OCI-LY7 (cell line): ENCODE results near the gene SASH3.
A peak's percentile ranks its signal among the peaks of the same experiment; 100 is the strongest.

Experiments used
- EZH2phosphoT487 ChIP-seq: fragments of 200-600 bp; sonication (generic); IDR thresholded peaks from 2 replicates; pipeline ENCODE4 v1.6.1; 2018; ENCODE audit warnings: low read depth, borderline replicate concordance, mild to moderate bottlenecking, mixed run types, antibody characterized with exemption, low read length, moderate library complexity, mixed read lengths
- TF ChIP-seq, protein P1 (sequence below): fragments of 200-600 bp; sonication (generic); conservative IDR thresholded peaks from 2 replicates; pipeline ENCODE4 v1.5.1; 2014; ENCODE audit warnings: mild to moderate bottlenecking, antibody characterized with exemption, low read length, moderate library complexity, mixed read lengths

DNA sequence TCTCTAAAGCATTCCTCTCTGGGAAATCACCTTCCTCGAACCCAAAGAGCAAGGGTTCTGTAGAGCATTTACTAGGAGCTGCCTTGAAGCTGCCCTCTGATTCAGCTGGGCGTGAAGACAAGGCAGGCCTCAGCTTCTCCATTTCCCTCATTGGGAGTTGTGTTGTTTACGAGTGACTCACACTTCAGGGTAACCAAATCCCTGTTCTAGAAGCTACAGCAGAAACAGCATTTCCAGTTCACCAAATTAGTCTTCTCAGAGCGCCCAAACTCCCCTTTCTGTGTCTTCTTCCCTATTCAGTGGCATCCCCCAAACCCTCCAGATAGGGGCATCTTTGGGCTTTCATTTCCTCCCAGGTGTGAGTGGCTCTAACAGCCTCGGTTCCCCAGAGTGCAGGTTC lies 41.8 kb upstream of the SASH3 start:
- TF ChIP-seq EZH2phosphoT487, result no peak
- TF ChIP-seq, protein P1, sequence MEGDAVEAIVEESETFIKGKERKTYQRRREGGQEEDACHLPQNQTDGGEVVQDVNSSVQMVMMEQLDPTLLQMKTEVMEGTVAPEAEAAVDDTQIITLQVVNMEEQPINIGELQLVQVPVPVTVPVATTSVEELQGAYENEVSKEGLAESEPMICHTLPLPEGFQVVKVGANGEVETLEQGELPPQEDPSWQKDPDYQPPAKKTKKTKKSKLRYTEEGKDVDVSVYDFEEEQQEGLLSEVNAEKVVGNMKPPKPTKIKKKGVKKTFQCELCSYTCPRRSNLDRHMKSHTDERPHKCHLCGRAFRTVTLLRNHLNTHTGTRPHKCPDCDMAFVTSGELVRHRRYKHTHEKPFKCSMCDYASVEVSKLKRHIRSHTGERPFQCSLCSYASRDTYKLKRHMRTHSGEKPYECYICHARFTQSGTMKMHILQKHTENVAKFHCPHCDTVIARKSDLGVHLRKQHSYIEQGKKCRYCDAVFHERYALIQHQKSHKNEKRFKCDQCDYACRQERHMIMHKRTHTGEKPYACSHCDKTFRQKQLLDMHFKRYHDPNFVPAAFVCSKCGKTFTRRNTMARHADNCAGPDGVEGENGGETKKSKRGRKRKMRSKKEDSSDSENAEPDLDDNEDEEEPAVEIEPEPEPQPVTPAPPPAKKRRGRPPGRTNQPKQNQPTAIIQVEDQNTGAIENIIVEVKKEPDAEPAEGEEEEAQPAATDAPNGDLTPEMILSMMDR, result peak; percentile 34; the same call in 1 of the 2 replicates
